ENCODE data around the gene CBX4. TPM values are rescaled to one million over a fixed set of nuclear protein-coding genes. Genes with fewer than 3 reads are reported as not detected.
A peak's percentile ranks its signal among the peaks of the same experiment; 100 is the strongest.

Gene CBX4
- total and polyA plus RNA-seq, 2 of the 13 experiments (the other 11 are each of a cell fraction or from before 2014, with no cell fraction given): 25.8 to 50.8 TPM

DNA sequence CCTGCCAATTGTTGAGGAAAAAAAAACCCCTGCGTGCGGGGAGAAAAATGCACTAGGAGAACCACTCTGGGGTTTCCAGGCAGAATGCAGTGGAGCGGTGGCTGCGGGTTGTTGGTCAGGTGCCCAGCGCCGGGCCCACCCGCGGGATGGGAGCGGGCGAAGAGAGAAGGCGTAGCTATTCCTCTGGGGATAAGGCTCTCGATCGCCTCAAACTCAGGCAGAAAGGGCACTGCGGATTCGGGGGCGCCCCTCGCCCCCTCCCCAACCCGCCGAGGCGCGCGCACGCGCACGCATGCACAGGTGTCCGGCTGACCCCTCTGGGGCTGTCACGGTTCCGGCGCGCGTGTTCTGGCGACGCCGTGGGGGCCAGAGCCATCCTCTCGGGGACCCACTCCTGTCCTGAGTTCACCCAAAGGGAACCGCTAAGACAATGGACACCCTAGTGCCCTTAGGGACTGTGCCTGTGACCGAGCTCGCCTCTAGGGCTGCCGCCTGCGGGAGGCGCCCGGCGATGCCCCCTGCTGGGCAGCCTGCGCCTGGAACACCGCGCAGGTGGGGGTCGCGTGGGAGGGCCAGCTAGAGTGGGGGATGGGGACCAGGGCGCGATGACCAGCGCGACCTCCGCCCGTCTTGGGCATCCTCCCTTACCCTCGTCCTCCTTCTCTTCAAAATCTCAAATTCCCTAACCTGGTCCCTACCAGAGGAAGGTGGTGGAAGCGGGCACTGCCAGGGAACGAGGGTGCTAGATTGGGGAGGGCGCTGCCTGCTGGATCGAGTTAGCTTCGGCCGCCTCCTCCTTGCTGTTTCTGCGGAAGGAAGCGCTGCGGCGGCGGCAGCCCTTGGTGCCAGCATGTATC is 28.0 kb downstream of the CBX4 start (continued):
- TF ChIP-seq ZZZ3 (CRISPR knock-in tag; IDR thresholded peaks at IDR 0.05; ENCODE audit: borderline replicate concordance) (no peak), MAFK (conservative IDR thresholded peaks at IDR 0.05 in 1 of 2, IDR thresholded peaks at IDR 0.05 in 1 of 2; ENCODE audit: low read length in 2 of 2) (no peak), E2F1 (CRISPR knock-in tag; IDR thresholded peaks at IDR 0.05) (no peak), SIN3B (IDR thresholded peaks at IDR 0.05; ENCODE audit: low read length) (no peak), NR2F6 (IDR thresholded peaks at IDR 0.05) (no peak), NR2F6 (CRISPR knock-in tag; IDR thresholded peaks at IDR 0.05) (peak; percentile 62; the same call in 1 of the 2 replicates), TMF1 (CRISPR knock-in tag; IDR thresholded peaks at IDR 0.05; ENCODE audit: low read depth) (no peak), ZNF225 (CRISPR knock-in tag; IDR thresholded peaks at IDR 0.05) (no peak), CBFB (CRISPR knock-in tag; IDR thresholded peaks at IDR 0.05) (peak; percentile 49; the same call in 1 of the 2 replicates), ZFX (CRISPR knock-in tag; IDR thresholded peaks at IDR 0.05; ENCODE audit: low read depth) (0 out of 2 replicates have a peak, but pooled peaks have one; percentile 41), ZNF550 (CRISPR knock-in tag; IDR thresholded peaks at IDR 0.05; ENCODE audit: borderline replicate concordance) (no peak), ZNF564 (CRISPR knock-in tag; IDR thresholded peaks at IDR 0.05) (no peak), ZIK1 (CRISPR knock-in tag; IDR thresholded peaks at IDR 0.05; ENCODE audit: borderline replicate concordance, low read depth) (no peak; the same call in 1 of the 2 replicates), KMT2A (CRISPR knock-in tag; IDR thresholded peaks at IDR 0.05) (peak; percentile 49; the same call in 1 of the 2 replicates), NCOR1 (IDR thresholded peaks at IDR 0.05; ENCODE audit: borderline replicate concordance, low read length) (no peak), ZNF615 (CRISPR knock-in tag; IDR thresholded peaks at IDR 0.05; ENCODE audit: borderline replicate concordance) (peak; percentile 57; the same call in 1 of the 2 replicates), ZSCAN30 (CRISPR knock-in tag; IDR thresholded peaks at IDR 0.05) (no peak), ZNF788 (CRISPR knock-in tag; IDR thresholded peaks at IDR 0.05; ENCODE audit: borderline replicate concordance) (no peak; the same call in 1 of the 2 replicates), SOX5 (CRISPR knock-in tag; IDR thresholded peaks at IDR 0.05; ENCODE audit: borderline replicate concordance) (peak; percentile 50; the same call in 1 of the 2 replicates), KMT2B (CRISPR knock-in tag; IDR thresholded peaks at IDR 0.05) (0 out of 2 replicates have a peak, but pooled peaks have one; percentile 24)
- TF ChIP-seq, protein P1, sequence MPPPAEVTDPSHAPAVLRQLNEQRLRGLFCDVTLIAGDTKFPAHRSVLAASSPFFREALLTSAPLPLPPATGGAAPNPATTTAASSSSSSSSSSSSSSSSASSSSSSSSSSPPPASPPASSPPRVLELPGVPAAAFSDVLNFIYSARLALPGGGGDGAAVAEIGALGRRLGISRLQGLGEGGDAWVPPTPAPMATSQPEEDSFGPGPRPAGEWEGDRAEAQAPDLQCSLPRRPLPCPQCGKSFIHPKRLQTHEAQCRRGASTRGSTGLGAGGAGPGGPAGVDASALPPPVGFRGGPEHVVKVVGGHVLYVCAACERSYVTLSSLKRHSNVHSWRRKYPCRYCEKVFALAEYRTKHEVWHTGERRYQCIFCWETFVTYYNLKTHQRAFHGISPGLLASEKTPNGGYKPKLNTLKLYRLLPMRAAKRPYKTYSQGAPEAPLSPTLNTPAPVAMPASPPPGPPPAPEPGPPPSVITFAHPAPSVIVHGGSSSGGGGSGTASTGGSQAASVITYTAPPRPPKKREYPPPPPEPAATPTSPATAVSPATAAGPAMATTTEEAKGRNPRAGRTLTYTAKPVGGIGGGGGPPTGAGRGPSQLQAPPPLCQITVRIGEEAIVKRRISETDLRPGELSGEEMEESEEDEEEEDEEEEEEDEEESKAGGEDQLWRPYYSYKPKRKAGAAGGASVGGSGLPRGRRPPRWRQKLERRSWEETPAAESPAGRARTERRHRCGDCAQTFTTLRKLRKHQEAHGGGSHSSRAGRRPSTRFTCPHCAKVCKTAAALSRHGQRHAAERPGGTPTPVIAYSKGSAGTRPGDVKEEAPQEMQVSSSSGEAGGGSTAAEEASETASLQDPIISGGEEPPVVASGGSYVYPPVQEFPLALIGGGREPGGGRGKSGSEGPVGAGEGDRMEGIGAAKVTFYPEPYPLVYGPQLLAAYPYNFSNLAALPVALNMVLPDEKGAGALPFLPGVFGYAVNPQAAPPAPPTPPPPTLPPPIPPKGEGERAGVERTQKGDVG (CRISPR knock-in tag; IDR thresholded peaks at IDR 0.05; ENCODE audit: borderline replicate concordance): peak; percentile 69; the same call in 1 of the 2 replicates
- TF ChIP-seq, protein P2, sequence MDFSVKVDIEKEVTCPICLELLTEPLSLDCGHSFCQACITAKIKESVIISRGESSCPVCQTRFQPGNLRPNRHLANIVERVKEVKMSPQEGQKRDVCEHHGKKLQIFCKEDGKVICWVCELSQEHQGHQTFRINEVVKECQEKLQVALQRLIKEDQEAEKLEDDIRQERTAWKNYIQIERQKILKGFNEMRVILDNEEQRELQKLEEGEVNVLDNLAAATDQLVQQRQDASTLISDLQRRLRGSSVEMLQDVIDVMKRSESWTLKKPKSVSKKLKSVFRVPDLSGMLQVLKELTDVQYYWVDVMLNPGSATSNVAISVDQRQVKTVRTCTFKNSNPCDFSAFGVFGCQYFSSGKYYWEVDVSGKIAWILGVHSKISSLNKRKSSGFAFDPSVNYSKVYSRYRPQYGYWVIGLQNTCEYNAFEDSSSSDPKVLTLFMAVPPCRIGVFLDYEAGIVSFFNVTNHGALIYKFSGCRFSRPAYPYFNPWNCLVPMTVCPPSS (IDR thresholded peaks at IDR 0.05): no peak
- TF ChIP-seq, protein P3, sequence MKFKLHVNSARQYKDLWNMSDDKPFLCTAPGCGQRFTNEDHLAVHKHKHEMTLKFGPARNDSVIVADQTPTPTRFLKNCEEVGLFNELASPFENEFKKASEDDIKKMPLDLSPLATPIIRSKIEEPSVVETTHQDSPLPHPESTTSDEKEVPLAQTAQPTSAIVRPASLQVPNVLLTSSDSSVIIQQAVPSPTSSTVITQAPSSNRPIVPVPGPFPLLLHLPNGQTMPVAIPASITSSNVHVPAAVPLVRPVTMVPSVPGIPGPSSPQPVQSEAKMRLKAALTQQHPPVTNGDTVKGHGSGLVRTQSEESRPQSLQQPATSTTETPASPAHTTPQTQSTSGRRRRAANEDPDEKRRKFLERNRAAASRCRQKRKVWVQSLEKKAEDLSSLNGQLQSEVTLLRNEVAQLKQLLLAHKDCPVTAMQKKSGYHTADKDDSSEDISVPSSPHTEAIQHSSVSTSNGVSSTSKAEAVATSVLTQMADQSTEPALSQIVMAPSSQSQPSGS (CRISPR knock-in tag; IDR thresholded peaks at IDR 0.05): peak; percentile 53; the same call in 1 of the 2 replicates
